Measurements from ENCODE around the gene CTSD.
"Not testable (repeated sequence)": the region's sequence is repeated elsewhere in the genome, so short reads cannot be mapped to it uniquely, and the experiment has no call there.

- TF ChIP-seq FOXK2 (IDR thresholded peaks at IDR 0.05); SP1 (IDR thresholded peaks at IDR 0.05); ELF4 (IDR thresholded peaks at IDR 0.05); FOXM1 (IDR thresholded peaks at IDR 0.05; ENCODE audit: borderline replicate concordance); BHLHE40 (IDR thresholded peaks at IDR 0.05; ENCODE audit: borderline replicate concordance); CTBP1 (IDR thresholded peaks at IDR 0.05; ENCODE audit: borderline replicate concordance); TARDBP (IDR thresholded peaks at IDR 0.05); HDGF (IDR thresholded peaks at IDR 0.05; ENCODE audit: borderline replicate concordance); ARNT (IDR thresholded peaks at IDR 0.05): not testable (repeated sequence)
These were observed 5.7 kb upstream of the CTSD start for GRCh38 chr11:1769304-1769936.

Measured in HEK293T (cell line).